ENCODE measurements around the gene CDH18. TPM values are rescaled to one million over a fixed set of nuclear protein-coding genes. Genes with fewer than 3 reads are reported as not detected.

Gene CDH18
- total RNA-seq, 1 experiment from 2014 or later, result 7.0 TPM

DNA sequence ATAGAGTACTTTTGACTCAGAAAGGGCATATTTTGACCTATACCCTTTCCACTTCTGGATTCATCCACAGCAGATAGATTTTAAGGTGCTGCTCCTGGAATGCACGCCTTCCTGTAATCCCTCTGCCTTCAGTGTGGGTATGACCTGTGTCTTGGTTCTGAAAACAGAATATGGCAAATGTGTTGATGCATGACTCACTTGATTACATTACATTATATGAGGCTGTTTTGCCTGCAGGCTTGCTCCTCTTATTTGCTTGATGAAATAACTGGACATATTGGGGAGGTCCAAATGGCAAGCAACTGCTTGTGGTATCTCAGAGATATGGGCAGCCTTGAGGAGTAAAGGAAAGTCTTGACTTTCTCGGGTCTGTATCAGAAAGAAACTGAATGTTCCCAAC, 468.6 kb downstream of the CDH18 start:
- H3K36me3 ChIP-seq (ENCODE audit: control insufficient read depth, insufficient read depth, low read length), result no peaks in the 10 kb centered on the region
- ChIA-PET POLR2A (interaction anchor here (0.6 kb wide), 1 partner anchor 90 kb away, joined by 3 read pairs; no protein-coding TSS in a partner anchor), CTCF (no interaction called here)
- no peaks in the 10 kb centered on the region for H3K27me3 ChIP-seq (ENCODE audit: control insufficient read depth, insufficient read depth, low read length)
- peaks cover 4% of the 10 kb centered on the region; the same call in 1 of the 2 replicates for H3K4me1 ChIP-seq (ENCODE audit: control insufficient read depth, insufficient read depth, low read length)
- TF ChIP-seq, protein P1, sequence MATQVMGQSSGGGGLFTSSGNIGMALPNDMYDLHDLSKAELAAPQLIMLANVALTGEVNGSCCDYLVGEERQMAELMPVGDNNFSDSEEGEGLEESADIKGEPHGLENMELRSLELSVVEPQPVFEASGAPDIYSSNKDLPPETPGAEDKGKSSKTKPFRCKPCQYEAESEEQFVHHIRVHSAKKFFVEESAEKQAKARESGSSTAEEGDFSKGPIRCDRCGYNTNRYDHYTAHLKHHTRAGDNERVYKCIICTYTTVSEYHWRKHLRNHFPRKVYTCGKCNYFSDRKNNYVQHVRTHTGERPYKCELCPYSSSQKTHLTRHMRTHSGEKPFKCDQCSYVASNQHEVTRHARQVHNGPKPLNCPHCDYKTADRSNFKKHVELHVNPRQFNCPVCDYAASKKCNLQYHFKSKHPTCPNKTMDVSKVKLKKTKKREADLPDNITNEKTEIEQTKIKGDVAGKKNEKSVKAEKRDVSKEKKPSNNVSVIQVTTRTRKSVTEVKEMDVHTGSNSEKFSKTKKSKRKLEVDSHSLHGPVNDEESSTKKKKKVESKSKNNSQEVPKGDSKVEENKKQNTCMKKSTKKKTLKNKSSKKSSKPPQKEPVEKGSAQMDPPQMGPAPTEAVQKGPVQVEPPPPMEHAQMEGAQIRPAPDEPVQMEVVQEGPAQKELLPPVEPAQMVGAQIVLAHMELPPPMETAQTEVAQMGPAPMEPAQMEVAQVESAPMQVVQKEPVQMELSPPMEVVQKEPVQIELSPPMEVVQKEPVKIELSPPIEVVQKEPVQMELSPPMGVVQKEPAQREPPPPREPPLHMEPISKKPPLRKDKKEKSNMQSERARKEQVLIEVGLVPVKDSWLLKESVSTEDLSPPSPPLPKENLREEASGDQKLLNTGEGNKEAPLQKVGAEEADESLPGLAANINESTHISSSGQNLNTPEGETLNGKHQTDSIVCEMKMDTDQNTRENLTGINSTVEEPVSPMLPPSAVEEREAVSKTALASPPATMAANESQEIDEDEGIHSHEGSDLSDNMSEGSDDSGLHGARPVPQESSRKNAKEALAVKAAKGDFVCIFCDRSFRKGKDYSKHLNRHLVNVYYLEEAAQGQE (IDR thresholded peaks at IDR 0.05; ENCODE audit: insufficient read depth in 1 of 2, low read depth in 2 of 2, low read length in 1 of 2), result no peak
- TF ChIP-seq, protein P2, sequence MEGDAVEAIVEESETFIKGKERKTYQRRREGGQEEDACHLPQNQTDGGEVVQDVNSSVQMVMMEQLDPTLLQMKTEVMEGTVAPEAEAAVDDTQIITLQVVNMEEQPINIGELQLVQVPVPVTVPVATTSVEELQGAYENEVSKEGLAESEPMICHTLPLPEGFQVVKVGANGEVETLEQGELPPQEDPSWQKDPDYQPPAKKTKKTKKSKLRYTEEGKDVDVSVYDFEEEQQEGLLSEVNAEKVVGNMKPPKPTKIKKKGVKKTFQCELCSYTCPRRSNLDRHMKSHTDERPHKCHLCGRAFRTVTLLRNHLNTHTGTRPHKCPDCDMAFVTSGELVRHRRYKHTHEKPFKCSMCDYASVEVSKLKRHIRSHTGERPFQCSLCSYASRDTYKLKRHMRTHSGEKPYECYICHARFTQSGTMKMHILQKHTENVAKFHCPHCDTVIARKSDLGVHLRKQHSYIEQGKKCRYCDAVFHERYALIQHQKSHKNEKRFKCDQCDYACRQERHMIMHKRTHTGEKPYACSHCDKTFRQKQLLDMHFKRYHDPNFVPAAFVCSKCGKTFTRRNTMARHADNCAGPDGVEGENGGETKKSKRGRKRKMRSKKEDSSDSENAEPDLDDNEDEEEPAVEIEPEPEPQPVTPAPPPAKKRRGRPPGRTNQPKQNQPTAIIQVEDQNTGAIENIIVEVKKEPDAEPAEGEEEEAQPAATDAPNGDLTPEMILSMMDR (IDR thresholded peaks at IDR 0.05), result no peak
- TF ChIP-seq SIN3A (IDR thresholded peaks at IDR 0.05; ENCODE audit: borderline replicate concordance, insufficient read depth, low read depth, low read length) (no peak), TCF7L2 (IDR thresholded peaks at IDR 0.05; ENCODE audit: low read depth, low read length) (no peak)
- in situ Hi-C loops (cut with HindIII; ENCODE audit: low pct_unique_long_range_greater_than_20kb, low sequenced_read_pairs) (no loop called here), intact Hi-C loops (cut with micrococcal nuclease; ENCODE audit: unreplicated experiment) (no loop called here)
- ATAC-seq (peak; percentile 78), DNase-seq (ENCODE audit: low read depth, low spot score) (no peak)
- no peaks in the 10 kb centered on the region; the same call in 1 of the 2 replicates for H3K9me3 ChIP-seq (ENCODE audit: control insufficient read depth, insufficient read depth, low read depth, low read length)
- H3K4me3 ChIP-seq (ENCODE audit: low read depth in 2 of 2, low read length in 2 of 2), result peak overlapping the region in 1 of 2 experiments; percentile 0; a peak in 1 of 4 replicates
- H3K27ac ChIP-seq (ENCODE audit: low read length), result peak overlapping the region; percentile 42; the same call in 1 of the 2 replicates
- no TSS peak for BruUV-seq (replicated peaks)

DNA sequence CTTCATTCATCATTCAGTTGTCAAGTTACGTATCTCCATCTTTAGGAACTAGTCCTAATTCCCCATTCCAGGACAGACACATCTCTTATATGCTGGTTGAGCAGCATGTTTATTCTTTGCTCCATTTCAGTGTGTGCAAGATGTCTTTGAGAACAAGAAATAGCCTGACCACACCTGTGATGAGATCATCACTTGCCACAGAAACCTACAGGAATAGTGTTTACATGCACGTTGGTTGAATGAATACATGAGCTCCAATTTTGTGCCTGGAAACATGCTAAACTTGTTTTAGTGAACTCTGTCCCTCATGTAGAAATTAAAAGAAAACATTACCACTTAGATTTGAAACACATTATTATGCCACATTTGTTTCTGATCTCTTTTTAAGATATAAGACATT, 489.1 kb downstream of the CDH18 start:
- Histone ChIP-seq H3K9me3 (ENCODE audit: control insufficient read depth, insufficient read depth, low read depth, low read length) (no peaks in the 10 kb centered on the region), H3K27ac (ENCODE audit: low read length) (no peak overlapping the region), H3K4me1 (ENCODE audit: control insufficient read depth, insufficient read depth, low read length) (no peaks in the 10 kb centered on the region), H3K36me3 (ENCODE audit: control insufficient read depth, insufficient read depth, low read length) (no peaks in the 10 kb centered on the region), H3K27me3 (ENCODE audit: control insufficient read depth, insufficient read depth, low read length) (no peaks in the 10 kb centered on the region), H3K4me3 (ENCODE audit: low read depth in 2 of 2, low read length in 2 of 2) (no peak overlapping the region)
- no TSS peak for BruUV-seq (replicated peaks)
- ATAC-seq, result no peak
- TF ChIP-seq, protein P1 (IDR thresholded peaks at IDR 0.05; ENCODE audit: insufficient read depth in 1 of 2, low read depth in 2 of 2, low read length in 1 of 2), result no peak
- POLR2A ChIA-PET, result no interaction called here
- in situ Hi-C loops (cut with HindIII; ENCODE audit: low pct_unique_long_range_greater_than_20kb, low sequenced_read_pairs), result no loop called here
- CTCF ChIA-PET, result no interaction called here
- intact Hi-C loops (cut with micrococcal nuclease; ENCODE audit: unreplicated experiment), result no loop called here
- DNase-seq (ENCODE audit: low read depth, low spot score), result no peak

All from Panc1 (cell line).